GM23338 (cell line): Measurements from ENCODE around the gene CD63. TPM values are rescaled to one million over a fixed set of nuclear protein-coding genes. Genes with fewer than 3 reads are reported as not detected.
A peak's percentile ranks its signal among the peaks of the same experiment; 100 is the strongest.

Experiments used
- ATAC-seq: fragments of 200-7000 bp; cut with Tn5 transposase; 3 replicates; pipeline ENCODE4 v1.9.1; 2020
- DNase-seq: peaks from one replicate; pipeline ENCODE4 v3.0.0-alpha.2; 2015; ENCODE audit warnings: low spot score
- H2AFZ ChIP-seq: fragments of 200-600 bp; sonication (generic); 2 replicates; pipeline ENCODE4 v1.8.0; 2016; ENCODE audit warnings: antibody characterized with exemption, mild to moderate bottlenecking, moderate library complexity
- H3F3A ChIP-seq: fragments of 200-600 bp; sonication (generic); replicated peaks from 2 replicates; pipeline ENCODE4 v1.8.0; 2017; ENCODE audit warnings: antibody characterized with exemption, mixed run types, low read depth
- H3K27ac ChIP-seq: fragments of 200-600 bp; sonication (generic); 2 replicates; pipeline ENCODE4 v1.6.1; 2016; ENCODE audit warnings: low read depth
- H3K27me3 ChIP-seq: fragments of 200-600 bp; sonication (generic); 2 replicates; pipeline ENCODE4 v1.8.0; 2016; ENCODE audit warnings: mild to moderate bottlenecking, mixed run types, moderate library complexity; ENCODE audit not compliant: insufficient read depth
- H3K36me3 ChIP-seq: fragments of 200-600 bp; sonication (generic); 2 replicates; pipeline ENCODE4 v1.8.0; 2016; ENCODE audit warnings: mild to moderate bottlenecking; ENCODE audit not compliant: insufficient read depth
- H3K4me1 ChIP-seq: fragments of 200-600 bp; sonication (generic); 2 replicates; pipeline ENCODE4 v1.8.0; 2016; ENCODE audit warnings: mild to moderate bottlenecking, moderate library complexity; ENCODE audit not compliant: insufficient read depth
- H3K4me2 ChIP-seq: fragments of 200-600 bp; sonication (generic); 2 replicates; pipeline ENCODE4 v1.7.1; 2017; ENCODE audit warnings: mixed run types
- H3K4me3 ChIP-seq: fragments of 200-600 bp; sonication (generic); 2 replicates; pipeline ENCODE4 v1.6.1; 2016; ENCODE audit warnings: mixed run types
- H3K79me2 ChIP-seq: fragments of 200-600 bp; sonication (generic); replicated peaks from 2 replicates; pipeline ENCODE4 v1.8.0; 2017; ENCODE audit warnings: mild to moderate bottlenecking; ENCODE audit not compliant: insufficient read depth
- H3K9me2 ChIP-seq: fragments of 200-600 bp; sonication (generic); 2 replicates; pipeline ENCODE4 v1.8.0; 2017; ENCODE audit not compliant: insufficient read depth
- H4K20me1 ChIP-seq: fragments of 200-600 bp; sonication (generic); replicated peaks from 2 replicates; pipeline ENCODE4 v1.8.0; 2017; ENCODE audit warnings: mild to moderate bottlenecking; ENCODE audit not compliant: insufficient read depth
- H3K27ac Mint-ChIP-seq: 2 replicates; pipeline ENCODE4 v1.8.0; 2020; ENCODE audit warnings: inconsistent platforms, mild to moderate bottlenecking, moderate library complexity, mixed read lengths
- H3K27me3 Mint-ChIP-seq: 3 replicates; pipeline ENCODE4 v1.8.0; 2022; ENCODE audit warnings: low read depth, mild to moderate bottlenecking, moderate library complexity, mixed read lengths, inconsistent platforms; ENCODE audit not compliant: insufficient read depth, poor library complexity
- H3K36me3 Mint-ChIP-seq: 3 replicates; pipeline ENCODE4 v1.8.0; 2021; ENCODE audit warnings: low read depth, mild to moderate bottlenecking, inconsistent platforms, moderate library complexity, mixed read lengths
- H3K4me1 Mint-ChIP-seq: 3 replicates; pipeline ENCODE4 v1.8.0; 2020; ENCODE audit warnings: mild to moderate bottlenecking, inconsistent platforms, mixed read lengths
- H3K4me3 Mint-ChIP-seq: 3 replicates; pipeline ENCODE4 v1.8.0; 2021; ENCODE audit warnings: moderate library complexity, mild to moderate bottlenecking, inconsistent platforms, mixed read lengths
- H3K9me3 Mint-ChIP-seq: 3 replicates; pipeline ENCODE4 v1.8.0; 2020; ENCODE audit warnings: moderate library complexity, mild to moderate bottlenecking, inconsistent platforms, mixed read lengths
- CREB1 ChIP-seq: fragments of 250-450 bp; sonication (Bioruptor Pico); IDR thresholded peaks from 2 replicates; pipeline ENCODE4 v1.5.0; 2020; ENCODE audit warnings: low read depth, mild to moderate bottlenecking, moderate library complexity
- CTCF ChIP-seq, 2 experiments: fragments of 200-600 bp in 1 of 2; sonication (generic) in 1 of 2; conservative IDR thresholded peaks; 2 replicates each; pipeline versions ENCODE4 v1.5.1 to v1.6.1; 2016 to 2017; ENCODE audit warnings: antibody characterized with exemption in 2 of 2, low read depth in 2 of 2, mild to moderate bottlenecking in 2 of 2, moderate library complexity in 1 of 2
- ETS1 ChIP-seq: IDR thresholded peaks from 2 replicates; pipeline ENCODE4 v1.6.1; 2016; ENCODE audit warnings: antibody characterized with exemption
- EZH2 ChIP-seq: fragments of 200-600 bp; sonication (generic); IDR thresholded peaks from one replicate; pipeline ENCODE4 v1.8.0; 2017; ENCODE audit warnings: antibody characterized with exemption, mild to moderate bottlenecking, low read depth; ENCODE audit not compliant: unreplicated experiment
- EZH2phosphoT487 ChIP-seq: fragments of 200-600 bp; sonication (generic); IDR thresholded peaks from one replicate; pipeline ENCODE4 v1.8.1; 2018; ENCODE audit warnings: antibody characterized with exemption; ENCODE audit not compliant: unreplicated experiment
- JUNB ChIP-seq: IDR thresholded peaks from one replicate; pipeline ENCODE4 v1.6.1; 2016; ENCODE audit warnings: antibody characterized with exemption; ENCODE audit not compliant: unreplicated experiment
- NANOG ChIP-seq: IDR thresholded peaks from 2 replicates; pipeline ENCODE4 v1.6.1; 2016; ENCODE audit warnings: antibody characterized with exemption, borderline replicate concordance
- POLR2AphosphoS5 ChIP-seq: IDR thresholded peaks from 2 replicates; pipeline ENCODE4 v1.6.1; 2016; ENCODE audit warnings: antibody characterized with exemption, low read depth
- REST ChIP-seq: IDR thresholded peaks from one replicate; pipeline ENCODE4 v1.6.1; 2018; ENCODE audit warnings: antibody characterized with exemption; ENCODE audit not compliant: unreplicated experiment
- STAT1 ChIP-seq: IDR thresholded peaks from one replicate; pipeline ENCODE4 v1.6.1; 2016; ENCODE audit warnings: antibody characterized with exemption; ENCODE audit not compliant: unreplicated experiment
- ZNF114 ChIP-seq: fragments of 250-450 bp; sonication (Bioruptor Pico); IDR thresholded peaks from 2 replicates; pipeline ENCODE4 v1.5.0; 2020; ENCODE audit warnings: mild to moderate bottlenecking, moderate library complexity
- ZNF331 ChIP-seq: fragments of 250-450 bp; sonication (Bioruptor Pico); IDR thresholded peaks from 2 replicates; pipeline ENCODE4 v1.5.0; 2020; ENCODE audit warnings: low read depth, mild to moderate bottlenecking, moderate library complexity
- ZNF462 ChIP-seq: fragments of 250-450 bp; sonication (Bioruptor Pico); IDR thresholded peaks from 2 replicates; pipeline ENCODE4 v1.5.0; 2020; ENCODE audit warnings: mild to moderate bottlenecking, moderate library complexity
- polyA plus RNA-seq: library from polyadenylated mRNA; unstranded; fragments of >200 nt; fragmentation: Nextera tagmentation; extraction: Ambion mirVana; gene quantifications from 2 replicates; pipeline ENCODE4 v1.2.1, GENCODE V29; 2016
- total RNA-seq: library from RNA; depleted of rRNA; stranded (reverse); fragments of >200 nt; shearing (Covaris generic); gene quantifications from 2 replicates; pipeline ENCODE4 v1.2.3, GENCODE V29; 2014

CD63 gene
- total and polyA plus RNA-seq, 2 experiments from 2014 or later, result 294 to 685 TPM

- no peaks in the 10 kb centered on the region for H3K36me3 ChIP-seq
- H3K79me2 ChIP-seq, result peaks cover 28% of the 10 kb centered on the region
- H3K4me1 Mint-ChIP-seq, result peaks cover 38% of the 10 kb centered on the region
- H3K4me3 ChIP-seq, result peak overlapping the region; percentile 97
- 0 out of 2 replicates have a peak overlapping the region, but pooled peaks have one; percentile 57 for H3K27ac ChIP-seq
- H3K4me1 ChIP-seq, result peaks cover 26% of the 10 kb centered on the region
- H3K27me3 Mint-ChIP-seq, result peaks cover 20% of the 10 kb centered on the region
- peak overlapping the region; percentile 87 for H3K27ac Mint-ChIP-seq
- ATAC-seq (no peak), DNase-seq (no peak)
- peak overlapping the region; percentile 77 for H3K4me2 ChIP-seq
- no peak for TF ChIP-seq ZNF114 (CRISPR knock-in tag)
- no peak for TF ChIP-seq STAT1
- no peak for TF ChIP-seq NANOG
- TF ChIP-seq JUNB, result no peak
- no peak for TF ChIP-seq ZNF462 (CRISPR knock-in tag)
- TF ChIP-seq EZH2, result no peak
- no peak for TF ChIP-seq CTCF (conservative IDR thresholded peaks at IDR 0.05; ENCODE audit: low read depth in 2 of 2)
- no peak for TF ChIP-seq POLR2AphosphoS5
- TF ChIP-seq CREB1 (CRISPR knock-in tag), result no peak
- TF ChIP-seq ETS1, result no peak
- TF ChIP-seq EZH2phosphoT487, result no peak
- no peak for TF ChIP-seq ZNF331 (CRISPR knock-in tag)
- no peak for TF ChIP-seq REST
- peaks cover 16% of the 10 kb centered on the region; the same call in 1 of the 2 replicates for H3K27me3 ChIP-seq
- H4K20me1 ChIP-seq, result peaks cover 3% of the 10 kb centered on the region; the same call in 1 of the 2 replicates
- H3K4me3 Mint-ChIP-seq, result peak overlapping the region; percentile 88
- peaks cover 7% of the 10 kb centered on the region; the same call in 1 of the 2 replicates for H3F3A ChIP-seq
- no peaks in the 10 kb centered on the region for H3K9me3 Mint-ChIP-seq
- peak overlapping the region; percentile 95; the same call in 1 of the 2 replicates for H2AFZ ChIP-seq
- no peaks in the 10 kb centered on the region for H3K9me2 ChIP-seq
- no peaks in the 10 kb centered on the region for H3K36me3 Mint-ChIP-seq
Observed at GRCh38 chr12:55708695-55709233, 20.0 kb downstream of the CD63 start.
